Coronary artery (tissue), 2 donors: ENCODE data around the gene MMADHC.
A peak's percentile ranks its signal among the peaks of the same experiment; 100 is the strongest.

Experiments used
- DNase-seq: peaks from one replicate; pipeline ENCODE4 v3.0.0-alpha.2; 2017; ENCODE audit warnings: low spot score
- H3K27ac ChIP-seq, 2 donors: fragments of 200-600 bp; sonication (generic); one replicate each; pipeline ENCODE4 v1.5.1; 2016 to 2019
- H3K4me3 ChIP-seq: fragments of 200-600 bp; sonication (generic); 2 replicates; pipeline ENCODE4 v1.5.1; 2016; ENCODE audit warnings: mild to moderate bottlenecking, moderate library complexity
- CTCF ChIP-seq: fragments of 200-600 bp; sonication (generic); IDR thresholded peaks from one replicate; pipeline ENCODE4 v1.5.1; 2019; ENCODE audit warnings: antibody characterized with exemption

Gene MMADHC

GRCh38 chr2:149595056-149595963 lies 7.7 kb upstream of the MMADHC start:
- H3K27ac ChIP-seq = no peak overlapping the region
- no peak for TF ChIP-seq CTCF
- DNase-seq = no peak
- H3K4me3 ChIP-seq = no peak overlapping the region

GRCh38 chr2:149594411-149594810 lies 6.8 kb upstream of the MMADHC start:
- no peak overlapping the region for H3K4me3 ChIP-seq
- no peak for DNase-seq
- TF ChIP-seq CTCF = no peak
- no peak overlapping the region for H3K27ac ChIP-seq

GRCh38 chr2:149587950-149588487 lies 444 bp upstream of the MMADHC start:
- DNase-seq = no peak
- TF ChIP-seq CTCF = no peak
- H3K27ac ChIP-seq = peak overlapping the region; percentile 94 to 97
- H3K4me3 ChIP-seq = peak overlapping the region; percentile 80

GRCh38 chr2:149586898-149587219 lies 716 bp downstream of the MMADHC start:
- no peak for TF ChIP-seq CTCF
- no peak for DNase-seq

GRCh38 chr2:149586063-149586462 lies 1.5 kb downstream of the MMADHC start:
- H3K27ac ChIP-seq = peak overlapping the region in 1 of 2 donors; percentile 20
- no peak for TF ChIP-seq CTCF

More at GRCh38 chr2:149586898-149587219, 716 bp downstream of the MMADHC start:
- H3K4me3 ChIP-seq = peak overlapping the region; percentile 80
- H3K27ac ChIP-seq = peak overlapping the region; percentile 94 to 97

GRCh38 chr2:149585166-149585885 lies 2.2 kb downstream of the MMADHC start:
- Histone ChIP-seq H3K27ac (no peak overlapping the region), H3K4me3 (peak overlapping the region; percentile 80)
- TF ChIP-seq CTCF = no peak
- DNase-seq = no peak

More at GRCh38 chr2:149586063-149586462, 1.5 kb downstream of the MMADHC start:
- H3K4me3 ChIP-seq = peak overlapping the region; percentile 80
- DNase-seq = no peak
